Peyer's patch (tissue), 4 donors: ENCODE data around the gene DRAM1.

Source experiments
- POLR2A ChIP-seq, 2 donors: fragments of 450-650 bp; IDR thresholded peaks; one replicate each; pipeline ENCODE4 v1.5.1; 2017; ENCODE audit warnings: antibody characterized with exemption in 2 of 2, mild to moderate bottlenecking in 2 of 2, moderate library complexity in 2 of 2
- TF ChIP-seq, protein P1 (sequence below), 6 experiments: fragments of 450-650 bp in 4 of 6; fragments of 200-600 bp in 2 of 6; sonication (generic) in 1 of 6; IDR thresholded peaks; one replicate each; pipeline ENCODE4 v1.5.1; 2017 to 2019; ENCODE audit warnings: antibody characterized with exemption in 6 of 6, mild to moderate bottlenecking in 3 of 6, moderate library complexity in 1 of 6

DNA sequence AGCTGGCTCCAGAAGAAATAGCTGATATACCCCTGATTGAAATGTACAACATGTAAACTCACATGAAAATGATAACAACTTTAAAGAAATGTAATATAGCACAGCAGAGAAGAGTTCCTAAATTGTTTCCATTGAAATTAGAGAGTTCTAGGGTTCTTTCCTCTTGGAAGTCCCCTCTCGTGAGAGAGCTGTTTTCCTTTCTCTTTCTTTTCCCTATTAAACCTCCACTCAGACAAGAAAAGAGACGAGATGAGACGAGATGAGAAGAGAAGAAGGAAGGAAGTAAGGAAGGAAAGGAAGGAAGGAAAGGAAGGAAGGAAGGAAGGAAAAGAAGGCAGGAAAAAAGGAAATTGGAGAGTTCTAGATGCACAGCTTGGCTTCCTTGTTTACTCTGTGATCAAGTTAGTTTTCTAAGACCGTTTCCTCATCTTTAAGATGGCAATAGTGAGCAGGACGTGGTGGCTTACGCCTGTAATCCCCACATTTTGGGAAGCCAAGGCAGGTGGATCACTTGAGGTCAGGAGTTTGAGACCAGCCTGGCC is 11.9 kb downstream of the DRAM1 start:
- TF ChIP-seq POLR2A (IDR thresholded peaks at IDR 0.05) = no peak
- TF ChIP-seq, protein P1, sequence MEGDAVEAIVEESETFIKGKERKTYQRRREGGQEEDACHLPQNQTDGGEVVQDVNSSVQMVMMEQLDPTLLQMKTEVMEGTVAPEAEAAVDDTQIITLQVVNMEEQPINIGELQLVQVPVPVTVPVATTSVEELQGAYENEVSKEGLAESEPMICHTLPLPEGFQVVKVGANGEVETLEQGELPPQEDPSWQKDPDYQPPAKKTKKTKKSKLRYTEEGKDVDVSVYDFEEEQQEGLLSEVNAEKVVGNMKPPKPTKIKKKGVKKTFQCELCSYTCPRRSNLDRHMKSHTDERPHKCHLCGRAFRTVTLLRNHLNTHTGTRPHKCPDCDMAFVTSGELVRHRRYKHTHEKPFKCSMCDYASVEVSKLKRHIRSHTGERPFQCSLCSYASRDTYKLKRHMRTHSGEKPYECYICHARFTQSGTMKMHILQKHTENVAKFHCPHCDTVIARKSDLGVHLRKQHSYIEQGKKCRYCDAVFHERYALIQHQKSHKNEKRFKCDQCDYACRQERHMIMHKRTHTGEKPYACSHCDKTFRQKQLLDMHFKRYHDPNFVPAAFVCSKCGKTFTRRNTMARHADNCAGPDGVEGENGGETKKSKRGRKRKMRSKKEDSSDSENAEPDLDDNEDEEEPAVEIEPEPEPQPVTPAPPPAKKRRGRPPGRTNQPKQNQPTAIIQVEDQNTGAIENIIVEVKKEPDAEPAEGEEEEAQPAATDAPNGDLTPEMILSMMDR (IDR thresholded peaks at IDR 0.05) = no peak
